HepG2 (cell line): ENCODE results near the gene CDH23. TPM values are rescaled to one million over a fixed set of nuclear protein-coding genes. Genes with fewer than 3 reads are reported as not detected.

Experiments used
- ATAD3A ChIP-seq: sonication (generic); formaldehyde crosslinking; IDR thresholded peaks from 2 replicates; pipeline ENCODE4 v1.4.0; 2020; ENCODE audit warnings: missing genetic modification reagents
- HDAC2 ChIP-seq: sonication (generic); formaldehyde crosslinking; IDR thresholded peaks from 2 replicates; pipeline ENCODE4 v1.4.0; 2020; ENCODE audit warnings: missing genetic modification reagents
- HMGXB4 ChIP-seq, 2 experiments: sonication (generic) in 1 of 2; formaldehyde crosslinking in 1 of 2; IDR thresholded peaks; 2 replicates each; pipeline versions ENCODE4 v1.4.0 to v1.6.1; 2018 to 2020; ENCODE audit warnings: missing genetic modification reagents in 2 of 2, borderline replicate concordance in 1 of 2, low read depth in 1 of 2, mild to moderate bottlenecking in 1 of 2, missing biosample characterization in 1 of 2
- MNT ChIP-seq: fragments of 450-650 bp; IDR thresholded peaks from 2 replicates; pipeline ENCODE4 v1.6.1; 2016
- SRSF4 ChIP-seq: fragments of 200-400 bp; formaldehyde crosslinking; IDR thresholded peaks from one replicate; pipeline ENCODE4 v1.6.1; 2018; ENCODE audit warnings: mild to moderate bottlenecking, low read depth, low read length, moderate library complexity; ENCODE audit not compliant: poor library complexity, severe bottlenecking
- TFAP4 ChIP-seq: sonication (generic); IDR thresholded peaks from 2 replicates; pipeline ENCODE4 v1.6.1; 2016; ENCODE audit warnings: low read depth, borderline replicate concordance
- ZNF318 ChIP-seq: sonication (generic); formaldehyde crosslinking; IDR thresholded peaks from 2 replicates; pipeline ENCODE4 v1.4.0; 2020; ENCODE audit warnings: mild to moderate bottlenecking, missing genetic modification reagents
- ZNF543 ChIP-seq: sonication (generic); formaldehyde crosslinking; IDR thresholded peaks from 2 replicates; pipeline ENCODE4 v1.4.0; 2020; ENCODE audit warnings: mild to moderate bottlenecking, missing genetic modification reagents
- ZNF557 ChIP-seq: sonication (generic); formaldehyde crosslinking; IDR thresholded peaks from 2 replicates; pipeline ENCODE4 v1.4.0; 2020; ENCODE audit warnings: missing genetic modification reagents
- ZNF672 ChIP-seq: sonication (generic); formaldehyde crosslinking; IDR thresholded peaks from 2 replicates; pipeline ENCODE4 v1.8.1; 2022; ENCODE audit warnings: missing genetic modification reagents
- polyA plus RNA-seq, 8 experiments: library from polyadenylated mRNA; depleted of rRNA in 3 of 8; stranded (reverse) in 7 of 8; unstranded in 1 of 8; fragments of >200 nt; fragmentation: Illumina TruSeq in 4 of 8; extraction: Trizol in 4 of 8; gene quantifications; 2 replicates each; pipeline versions ENCODE4 v1.2.1 to v1.2.3, GENCODE V29; 2011 to 2016; ENCODE audit warnings: low read depth in 4 of 8, missing spikeins in 1 of 8, mixed read lengths in 1 of 8; ENCODE audit not compliant: insufficient read depth in 1 of 8
- total RNA-seq, 5 experiments: library from RNA; depleted of rRNA; stranded (reverse); fragments of >200 nt; fragmentation: Illumina TruSeq; extraction: Trizol; gene quantifications; 2 replicates each; pipeline ENCODE4 v1.2.3, GENCODE V29; 2016; ENCODE audit warnings: low read depth in 1 of 5
- TF ChIP-seq, protein P1 (sequence below): sonication (generic); formaldehyde crosslinking; IDR thresholded peaks from 2 replicates; pipeline ENCODE4 v1.4.0; 2020; ENCODE audit warnings: missing genetic modification reagents, borderline replicate concordance
- TF ChIP-seq, protein P2 (sequence below): sonication (generic); formaldehyde crosslinking; IDR thresholded peaks from 2 replicates; pipeline ENCODE4 v1.8.1; 2023; ENCODE audit warnings: mild to moderate bottlenecking, missing genetic modification reagents

Gene CDH23
- total and polyA plus RNA-seq, 2 of the 13 experiments (the other 11 are each of a cell fraction or from before 2014, with no cell fraction given) = 0.13 TPM; not detected in 1

DNA sequence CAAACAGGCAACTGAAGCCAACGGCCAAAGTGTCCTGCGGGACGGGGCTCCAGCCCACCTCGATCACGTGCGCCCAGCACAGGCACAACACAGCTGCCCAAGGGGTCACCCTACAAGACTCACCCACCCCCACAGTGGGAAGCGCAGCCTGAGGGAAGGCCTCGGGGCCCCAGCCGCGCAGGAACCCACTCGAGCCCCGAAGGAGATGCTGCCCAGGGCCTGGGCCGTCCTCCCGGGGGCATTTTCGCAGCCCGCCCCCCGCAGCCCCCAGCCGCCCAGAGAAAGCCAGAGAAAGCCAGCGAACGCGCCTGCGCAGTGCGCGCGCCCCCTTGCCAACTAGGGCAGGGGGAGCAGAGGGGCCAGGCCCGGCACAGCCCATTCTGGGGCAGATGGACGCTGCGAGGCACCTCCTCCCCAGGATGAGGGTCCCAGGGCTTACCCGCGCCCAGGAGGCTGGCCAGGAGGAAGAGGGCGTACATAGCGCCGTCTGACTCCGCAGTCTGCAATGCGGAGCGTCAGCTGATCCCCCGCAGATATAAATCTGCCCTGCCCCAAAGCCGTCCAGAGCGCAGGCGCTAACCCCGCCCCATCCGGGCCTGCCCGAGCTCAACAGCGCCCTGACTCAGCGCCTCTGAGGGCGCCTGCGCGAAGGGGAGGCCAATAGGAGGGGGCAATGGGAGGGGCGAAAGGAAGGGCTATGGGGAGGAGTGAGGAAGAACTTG is 454.2 kb downstream of the CDH23 start, which contains the start of gene PSAP (continued):
- TF ChIP-seq SRSF4 = no peak
- peak; percentile 85 for TF ChIP-seq ZNF543 (CRISPR knock-in tag)
- no peak for TF ChIP-seq ZNF318 (CRISPR knock-in tag)
- TF ChIP-seq MNT = peak; percentile 59; the same call in 1 of the 2 replicates
- TF ChIP-seq ATAD3A (CRISPR knock-in tag) = no peak
- no peak for TF ChIP-seq ZNF672
- TF ChIP-seq ZNF557 (CRISPR knock-in tag) = 0 out of 2 replicates have a peak, but pooled peaks have one; percentile 33
- TF ChIP-seq, protein P1, sequence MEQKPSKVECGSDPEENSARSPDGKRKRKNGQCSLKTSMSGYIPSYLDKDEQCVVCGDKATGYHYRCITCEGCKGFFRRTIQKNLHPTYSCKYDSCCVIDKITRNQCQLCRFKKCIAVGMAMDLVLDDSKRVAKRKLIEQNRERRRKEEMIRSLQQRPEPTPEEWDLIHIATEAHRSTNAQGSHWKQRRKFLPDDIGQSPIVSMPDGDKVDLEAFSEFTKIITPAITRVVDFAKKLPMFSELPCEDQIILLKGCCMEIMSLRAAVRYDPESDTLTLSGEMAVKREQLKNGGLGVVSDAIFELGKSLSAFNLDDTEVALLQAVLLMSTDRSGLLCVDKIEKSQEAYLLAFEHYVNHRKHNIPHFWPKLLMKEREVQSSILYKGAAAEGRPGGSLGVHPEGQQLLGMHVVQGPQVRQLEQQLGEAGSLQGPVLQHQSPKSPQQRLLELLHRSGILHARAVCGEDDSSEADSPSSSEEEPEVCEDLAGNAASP (CRISPR knock-in tag) = no peak; the same call in 1 of the 2 replicates
- peak; percentile 50 to 89; a peak in 3 of 4 replicates for TF ChIP-seq HMGXB4 (CRISPR knock-in tag; IDR thresholded peaks at IDR 0.05; ENCODE audit: borderline replicate concordance in 1 of 2, low read depth in 1 of 2)
- TF ChIP-seq, protein P2, sequence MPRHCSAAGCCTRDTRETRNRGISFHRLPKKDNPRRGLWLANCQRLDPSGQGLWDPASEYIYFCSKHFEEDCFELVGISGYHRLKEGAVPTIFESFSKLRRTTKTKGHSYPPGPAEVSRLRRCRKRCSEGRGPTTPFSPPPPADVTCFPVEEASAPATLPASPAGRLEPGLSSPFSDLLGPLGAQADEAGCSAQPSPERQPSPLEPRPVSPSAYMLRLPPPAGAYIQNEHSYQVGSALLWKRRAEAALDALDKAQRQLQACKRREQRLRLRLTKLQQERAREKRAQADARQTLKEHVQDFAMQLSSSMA (CRISPR knock-in tag) = no peak
- TF ChIP-seq HDAC2 (CRISPR knock-in tag) = peak; percentile 20; the same call in 1 of the 2 replicates
- peak; percentile 99 for TF ChIP-seq TFAP4
